ENCODE data around the gene TSPEAR. TPM values are rescaled to one million over a fixed set of nuclear protein-coding genes. Genes with fewer than 3 reads are reported as not detected.

TSPEAR gene
- total and polyA plus RNA-seq, 9 of the 15 experiments (the other 6 are each of a cell fraction or from before 2014, with no cell fraction given), result not detected

GRCh38 chr21:44729336-44730027 is 18.1 kb upstream of the TSPEAR start:
- Histone ChIP-seq H3K36me3 (ENCODE audit: control insufficient read depth, insufficient read depth, low read length) (no peaks in the 10 kb centered on the region), H3K9me3 (replicated peaks; ENCODE audit: control insufficient read depth, insufficient read depth, low read depth, low read length) (no peaks in the 10 kb centered on the region), H3K79me2 (ENCODE audit: control insufficient read depth, insufficient read depth, low read length) (no peaks in the 10 kb centered on the region), H3K27ac (ENCODE audit: extremely low read depth, low read depth, low read length) (no peak overlapping the region), H3K9ac (ENCODE audit: insufficient read depth in 1 of 2, low read depth in 2 of 2, low read length in 2 of 2) (peak overlapping the region in 1 of 2 experiments; percentile 12; a peak in 1 of 4 replicates), H3K4me2 (ENCODE audit: insufficient read depth, low read length) (no peak overlapping the region), H2AFZ (ENCODE audit: low read depth, low read length) (no peak overlapping the region), H3K27me3 (ENCODE audit: control insufficient read depth in 2 of 2, insufficient read depth in 2 of 2, low read length in 2 of 2) (peaks cover 71 to 90% of the 10 kb centered on the region in 2 experiments), H4K20me1 (replicated peaks; ENCODE audit: control insufficient read depth, insufficient read depth, low read length) (peaks cover 12% of the 10 kb centered on the region; the same call in 1 of the 2 replicates), H3K9me1 (ENCODE audit: control insufficient read depth, insufficient read depth, low read length) (no peaks in the 10 kb centered on the region), H3K4me3 (no peak overlapping the region), H3K4me1 (replicated peaks in 1 of 2; ENCODE audit: control insufficient read depth in 2 of 2, insufficient read depth in 2 of 2, low read length in 2 of 2) (peaks cover 10 to 13% of the 10 kb centered on the region in 2 experiments; a peak in 4 of 5 replicates)
- intact Hi-C loops (cut with micrococcal nuclease), result no loop called here
- DNase-seq (ENCODE audit: extremely low read depth in 1 of 4, low spot score in 3 of 4), result no peak
- in situ Hi-C loops (cut with MboI), result no loop called here
- FAIRE-seq, result no peak
- 8% methylated on average over 21 of the region's 23 CpGs for WGBS (ENCODE audit: insufficient coverage, low coverage, missing lambda C conversion rate)
- POLR2A ChIA-PET, result interaction anchor here (0.5 to 2.6 kb wide), 4 partner anchors 10 to 280 kb away, joined by 3 to 10 read pairs (median 4); no protein-coding TSS in a partner anchor
- CTCF ChIA-PET (ENCODE audit: low intra/inter-chr PET ratio), result no interaction called here
- TF ChIP-seq, protein P1, sequence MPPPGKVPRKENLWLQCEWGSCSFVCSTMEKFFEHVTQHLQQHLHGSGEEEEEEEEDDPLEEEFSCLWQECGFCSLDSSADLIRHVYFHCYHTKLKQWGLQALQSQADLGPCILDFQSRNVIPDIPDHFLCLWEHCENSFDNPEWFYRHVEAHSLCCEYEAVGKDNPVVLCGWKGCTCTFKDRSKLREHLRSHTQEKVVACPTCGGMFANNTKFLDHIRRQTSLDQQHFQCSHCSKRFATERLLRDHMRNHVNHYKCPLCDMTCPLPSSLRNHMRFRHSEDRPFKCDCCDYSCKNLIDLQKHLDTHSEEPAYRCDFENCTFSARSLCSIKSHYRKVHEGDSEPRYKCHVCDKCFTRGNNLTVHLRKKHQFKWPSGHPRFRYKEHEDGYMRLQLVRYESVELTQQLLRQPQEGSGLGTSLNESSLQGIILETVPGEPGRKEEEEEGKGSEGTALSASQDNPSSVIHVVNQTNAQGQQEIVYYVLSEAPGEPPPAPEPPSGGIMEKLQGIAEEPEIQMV (tag; conservative IDR thresholded peaks at IDR 0.05; ENCODE audit: low read depth), result no peak
- TF ChIP-seq ZNF445 (CRISPR knock-in tag; IDR thresholded peaks at IDR 0.05; ENCODE audit: low read depth) (no peak), ARID2 (IDR thresholded peaks at IDR 0.05) (no peak)
- BruUV-seq (replicated peaks), result no TSS peak
- ATAC-seq, result no peak; the same call in 2 of the 3 replicates
